Transverse colon (tissue), 3 donors: ENCODE measurements around the gene CNMD.

Source experiments
- EP300 ChIP-seq: sonication (generic); formaldehyde crosslinking; IDR thresholded peaks from one replicate; pipeline ENCODE4 v1.6.1; 2017; ENCODE audit warnings: antibody characterized with exemption, low read depth
- POLR2A ChIP-seq: fragments of 450-650 bp; IDR thresholded peaks from one replicate; pipeline ENCODE4 v1.6.1; 2016; ENCODE audit warnings: antibody characterized with exemption, mild to moderate bottlenecking, moderate library complexity
- TF ChIP-seq, protein P1 (sequence below), 5 experiments: fragments of 200-600 bp in 3 of 5; fragments of 450-650 bp in 2 of 5; sonication (generic) in 3 of 5; IDR thresholded peaks; 1 replicate in 2 of 5; 2 replicates in 3 of 5; pipeline ENCODE4 v1.5.1; 2016 to 2017; ENCODE audit warnings: antibody characterized with exemption in 5 of 5, inconsistent platforms in 3 of 5, mild to moderate bottlenecking in 2 of 5, moderate library complexity in 1 of 5

DNA sequence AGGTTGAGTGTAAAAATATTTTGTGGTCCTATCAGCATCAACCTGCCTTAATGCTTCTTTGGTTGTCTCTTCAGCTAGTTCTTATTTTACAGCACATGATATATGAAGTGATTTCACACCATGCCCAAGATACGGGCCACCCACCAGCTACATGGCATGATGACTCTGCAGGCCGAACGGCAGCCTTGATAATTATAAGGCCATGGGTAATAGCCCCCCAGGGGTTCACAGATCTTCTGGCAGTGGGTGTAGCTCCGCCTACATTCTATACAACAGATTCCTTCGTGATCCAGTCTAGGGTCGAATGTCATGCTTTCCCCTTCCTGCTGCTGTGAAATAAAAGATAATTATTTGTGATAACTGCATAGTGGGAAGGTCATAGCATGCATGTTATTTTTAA, 36.1 kb downstream of the CNMD start:
- TF ChIP-seq, protein P1, sequence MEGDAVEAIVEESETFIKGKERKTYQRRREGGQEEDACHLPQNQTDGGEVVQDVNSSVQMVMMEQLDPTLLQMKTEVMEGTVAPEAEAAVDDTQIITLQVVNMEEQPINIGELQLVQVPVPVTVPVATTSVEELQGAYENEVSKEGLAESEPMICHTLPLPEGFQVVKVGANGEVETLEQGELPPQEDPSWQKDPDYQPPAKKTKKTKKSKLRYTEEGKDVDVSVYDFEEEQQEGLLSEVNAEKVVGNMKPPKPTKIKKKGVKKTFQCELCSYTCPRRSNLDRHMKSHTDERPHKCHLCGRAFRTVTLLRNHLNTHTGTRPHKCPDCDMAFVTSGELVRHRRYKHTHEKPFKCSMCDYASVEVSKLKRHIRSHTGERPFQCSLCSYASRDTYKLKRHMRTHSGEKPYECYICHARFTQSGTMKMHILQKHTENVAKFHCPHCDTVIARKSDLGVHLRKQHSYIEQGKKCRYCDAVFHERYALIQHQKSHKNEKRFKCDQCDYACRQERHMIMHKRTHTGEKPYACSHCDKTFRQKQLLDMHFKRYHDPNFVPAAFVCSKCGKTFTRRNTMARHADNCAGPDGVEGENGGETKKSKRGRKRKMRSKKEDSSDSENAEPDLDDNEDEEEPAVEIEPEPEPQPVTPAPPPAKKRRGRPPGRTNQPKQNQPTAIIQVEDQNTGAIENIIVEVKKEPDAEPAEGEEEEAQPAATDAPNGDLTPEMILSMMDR (IDR thresholded peaks at IDR 0.05) = no peak
- TF ChIP-seq POLR2A (no peak), EP300 (no peak)
